H54 (cell line): ENCODE measurements around the gene MFNG.

Experiments used
- DNase-seq: peaks from one replicate; pipeline ENCODE4 v3.0.0; 2011; ENCODE audit warnings: low spot score, mixed read lengths; ENCODE audit not compliant: insufficient read length
- FAIRE-seq: peaks from 3 replicates; lab custom pipeline; 2011; peaks lifted over from hg19 to GRCh38; lab: Jason Lieb, UNC
- POLR2A ChIP-seq: IDR thresholded peaks from 2 replicates; pipeline ENCODE4 v1.6.1; 2011; ENCODE audit warnings: low read depth, mild to moderate bottlenecking, low read length

MFNG gene

DNA sequence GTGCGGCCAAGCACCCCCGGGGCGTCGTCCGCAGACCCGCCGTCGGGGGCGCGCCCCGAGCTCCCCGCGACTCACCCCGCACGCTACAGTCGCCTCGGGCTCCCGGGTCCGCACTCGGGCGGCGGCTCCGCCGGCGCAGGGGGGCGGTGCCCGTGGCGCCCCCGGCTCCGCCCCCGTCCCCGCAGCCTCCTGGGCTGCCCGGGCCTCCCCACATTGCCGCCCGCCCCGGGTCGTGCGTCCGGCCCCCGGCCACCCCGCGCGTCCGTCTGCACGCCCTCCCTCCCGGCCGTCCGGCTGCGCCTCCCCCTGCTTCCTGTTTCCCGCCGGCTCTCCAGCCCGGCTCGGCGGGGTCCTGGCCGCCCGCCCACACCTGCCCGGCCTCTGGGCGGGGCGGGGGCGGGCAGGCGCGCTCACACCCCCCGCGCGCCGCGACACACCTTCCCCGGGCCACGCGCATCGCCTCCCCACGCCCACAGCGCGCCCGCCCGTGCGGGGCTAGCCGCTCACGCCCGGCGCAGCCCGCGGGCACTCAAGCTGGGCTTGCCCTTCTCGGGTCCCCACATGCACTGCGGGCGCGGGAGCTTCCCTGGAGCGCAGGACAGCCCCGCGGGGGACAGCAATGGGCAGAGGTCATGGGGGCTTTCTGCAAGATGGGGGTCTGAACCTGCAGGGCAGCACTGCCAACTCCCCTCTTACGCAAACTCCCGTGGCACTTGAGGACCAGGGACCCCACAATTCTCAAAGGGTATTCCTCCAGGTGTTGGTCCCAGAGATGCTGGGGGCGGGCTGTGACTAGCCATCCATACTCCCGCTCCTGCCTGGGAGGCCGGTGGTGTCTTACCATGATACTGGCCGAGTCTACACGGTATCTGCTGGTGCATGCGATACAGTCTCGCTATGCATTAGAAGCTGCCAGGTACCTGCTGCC is 33.3 kb upstream of the MFNG start, which contains the start of gene CARD10:
CARD10 (minus strand) TSS at position 148 of the 928 bp plus-strand sequence. CDS start 215 bp downstream, outside the sequence.
- DNase-seq (no peak), FAIRE-seq (no peak)
- no peak for TF ChIP-seq POLR2A

DNA sequence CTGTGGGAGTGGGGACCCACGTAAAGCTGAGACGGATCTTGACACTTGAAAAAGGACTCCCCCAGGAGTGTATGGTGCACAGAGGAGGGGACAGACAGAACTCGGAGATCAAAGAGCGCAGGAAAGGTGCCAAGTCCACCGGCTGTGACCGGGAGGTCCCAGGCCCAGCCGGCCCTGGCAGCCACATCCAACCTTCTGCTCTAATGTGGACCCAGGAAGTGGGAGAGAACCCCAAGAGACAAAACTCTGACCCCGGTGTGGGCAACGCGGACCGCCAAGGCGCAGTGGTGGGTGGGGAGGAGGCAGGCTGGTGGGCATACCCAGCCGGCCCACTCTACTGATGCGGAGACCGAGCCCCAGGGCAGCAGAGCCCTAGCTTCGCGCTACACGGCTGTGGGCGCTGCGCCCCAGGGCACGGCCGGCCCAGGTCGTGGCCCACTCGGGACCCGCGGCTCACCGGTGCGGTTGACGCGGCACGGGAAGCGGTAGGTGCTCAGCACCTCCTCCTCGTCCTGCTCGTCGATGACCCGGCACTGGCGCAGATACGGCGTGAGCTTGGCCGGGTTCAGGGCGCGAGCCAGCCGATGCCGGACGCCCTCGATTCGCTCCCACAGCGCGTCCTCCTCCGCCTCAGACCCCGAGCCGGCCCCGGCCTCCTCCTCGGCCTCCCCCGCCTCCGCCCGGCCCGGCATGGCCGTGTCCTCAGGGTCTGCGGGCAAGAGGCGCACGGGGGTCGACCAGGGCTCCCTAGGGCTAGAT is 32.5 kb upstream of the MFNG start:
- TF ChIP-seq POLR2A = no peak
- FAIRE-seq (no peak), DNase-seq (no peak)

DNA sequence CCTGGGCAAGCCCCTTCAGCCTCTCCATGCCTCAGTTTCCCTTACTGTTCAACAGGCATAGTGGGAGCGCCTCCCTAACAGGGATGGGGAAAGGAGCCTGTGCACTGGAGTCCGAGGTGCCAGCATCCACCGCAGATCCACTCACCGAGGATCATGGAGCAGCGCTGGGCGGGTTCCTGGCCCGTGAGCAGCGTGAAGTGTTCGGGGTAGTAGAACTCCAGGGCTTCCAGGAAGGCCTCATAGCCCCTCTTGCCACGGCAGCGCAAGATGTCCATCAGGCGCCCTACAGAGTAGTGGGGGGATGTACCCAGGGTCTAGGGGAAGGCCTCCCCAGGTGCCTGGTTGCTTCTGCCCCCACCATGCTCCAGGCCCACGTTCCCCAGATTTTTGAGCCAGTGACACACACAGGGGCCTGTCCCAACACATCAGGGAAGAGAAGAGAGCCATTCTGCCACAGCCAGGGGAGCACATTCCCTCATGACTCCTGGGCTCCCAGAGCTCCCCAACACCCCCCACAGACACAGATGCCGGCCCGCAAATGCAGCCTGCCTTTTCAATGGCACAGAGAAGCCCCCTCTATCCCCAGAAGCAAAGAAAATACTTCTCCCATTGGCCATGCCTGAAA is 31.8 kb upstream of the MFNG start:
- no peak for FAIRE-seq
- TF ChIP-seq POLR2A = no peak
- DNase-seq = no peak

DNA sequence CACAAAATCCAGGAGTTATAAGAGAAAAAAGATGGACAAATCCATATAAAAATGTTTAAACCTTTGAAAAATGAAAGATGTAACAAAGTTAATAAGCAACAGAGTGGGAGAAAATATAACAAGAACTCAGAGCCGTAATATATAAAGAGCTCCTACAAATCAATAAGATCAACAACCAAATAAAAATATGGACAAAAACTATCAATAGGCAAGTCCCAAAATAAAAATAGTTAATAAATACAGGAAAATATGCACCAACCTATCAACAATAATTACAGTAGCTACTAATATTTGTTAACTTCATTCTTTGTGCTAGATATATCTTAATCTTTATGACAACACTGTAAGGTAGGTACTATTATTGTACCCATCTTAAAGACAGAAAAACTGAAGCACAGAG is 30.3 kb upstream of the MFNG start:
- no peak for FAIRE-seq
- TF ChIP-seq POLR2A = no peak
- no peak for DNase-seq

DNA sequence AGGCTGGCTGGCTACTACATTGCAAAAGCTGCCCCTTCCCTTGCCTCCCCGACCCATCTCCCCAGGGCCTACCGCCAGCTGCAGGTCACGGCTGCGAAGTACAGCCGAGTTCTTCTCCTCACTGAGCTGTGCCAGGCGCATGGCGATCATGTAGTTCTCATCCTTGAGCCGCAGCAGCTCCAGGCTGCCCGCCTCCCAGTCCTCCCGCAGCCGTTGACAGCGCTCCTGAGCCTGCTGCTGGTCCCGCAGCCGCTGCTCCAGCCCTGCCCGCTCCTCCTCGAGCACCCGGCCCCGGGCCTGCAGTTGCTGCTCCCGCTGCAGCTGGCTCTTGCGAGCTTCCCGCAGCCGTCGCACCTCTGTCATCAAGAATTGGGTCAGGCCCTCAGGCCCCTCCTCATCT is 29.7 kb upstream of the MFNG start:
- DNase-seq (no peak), FAIRE-seq (no peak)
- TF ChIP-seq POLR2A = no peak

DNA sequence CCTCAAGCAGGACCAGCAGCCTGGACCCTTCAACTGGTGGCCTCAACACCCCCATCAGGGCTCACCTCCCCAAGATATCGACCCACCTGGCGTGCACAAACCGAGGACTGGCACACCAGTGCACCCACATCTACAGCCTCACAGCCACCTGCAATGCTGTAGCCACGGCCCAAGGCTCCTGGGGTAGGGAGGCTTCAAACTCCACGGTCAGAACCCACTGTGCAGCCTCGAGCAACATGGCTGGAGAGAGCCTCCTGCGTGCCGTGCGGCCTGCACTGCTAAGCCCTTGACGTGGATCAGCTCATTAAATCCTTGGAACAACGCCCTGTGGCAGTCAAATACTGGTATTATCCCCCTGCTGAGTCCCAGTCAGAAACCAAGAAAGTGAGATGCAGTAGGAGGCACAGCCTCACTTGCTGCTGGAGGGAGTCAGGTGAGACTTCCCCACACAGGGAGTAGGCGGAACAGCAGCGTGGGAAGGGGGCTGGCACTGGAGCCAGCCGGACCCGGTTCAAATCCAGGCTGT is 28.4 kb upstream of the MFNG start:
- FAIRE-seq (no peak), DNase-seq (no peak)
- no peak for TF ChIP-seq POLR2A

DNA sequence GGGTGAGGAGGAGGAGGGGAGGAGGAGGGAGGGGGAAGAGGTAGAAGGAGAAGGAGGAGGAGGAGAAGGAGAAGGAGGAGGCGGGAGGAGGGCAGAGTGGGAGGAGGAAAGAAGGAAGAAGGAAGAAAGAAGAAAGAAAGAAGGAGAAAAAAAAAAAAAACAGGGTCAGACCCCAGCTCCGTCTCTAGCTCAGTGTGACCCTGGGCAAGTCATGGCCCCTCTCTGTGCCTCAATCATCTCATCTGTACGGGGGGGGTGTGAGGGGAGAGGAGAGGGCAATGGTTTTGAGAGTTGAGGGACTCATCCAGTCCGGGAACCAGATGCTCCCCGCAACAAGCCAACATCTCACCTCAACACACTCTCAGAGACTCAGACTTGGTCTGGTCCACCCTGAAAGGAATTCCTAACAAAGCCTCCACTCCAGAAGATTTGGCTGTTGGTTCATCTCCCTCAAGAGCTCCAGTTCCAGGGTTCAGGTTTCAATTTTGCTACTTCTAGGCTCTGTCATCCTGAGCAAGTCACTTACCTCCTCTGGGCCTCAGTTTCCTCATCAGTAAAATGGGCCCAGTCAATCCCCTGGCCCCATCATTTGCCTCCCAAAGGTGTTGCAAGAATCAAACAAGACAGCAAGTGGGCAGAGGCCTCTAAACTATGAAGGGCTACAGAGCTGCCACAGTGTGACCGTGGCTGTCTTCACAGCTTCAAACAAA is 25.4 kb upstream of the MFNG start:
- DNase-seq (no peak), FAIRE-seq (no peak)
- no peak for TF ChIP-seq POLR2A

DNA sequence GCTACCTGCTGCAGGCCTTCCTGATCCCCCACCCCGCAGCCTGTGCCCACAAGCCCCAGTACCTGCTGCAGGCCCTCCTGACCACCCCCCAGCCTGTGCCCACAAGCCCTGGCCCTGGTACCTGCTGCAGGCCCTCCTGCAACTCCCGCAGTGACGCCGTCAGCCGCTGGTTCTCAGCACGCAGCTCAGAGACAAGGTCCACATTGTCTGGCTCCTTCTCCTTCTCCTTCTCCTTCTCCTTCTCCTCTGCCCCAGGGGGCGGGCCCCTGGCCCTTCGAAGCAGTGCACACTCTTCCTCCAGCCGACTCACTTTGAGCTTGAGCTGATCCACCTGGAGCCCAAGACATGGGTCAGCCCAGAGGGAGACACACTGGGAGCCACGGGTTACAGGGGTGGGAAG is 23.9 kb upstream of the MFNG start:
- DNase-seq (no peak), FAIRE-seq (no peak)
- no peak for TF ChIP-seq POLR2A

DNA sequence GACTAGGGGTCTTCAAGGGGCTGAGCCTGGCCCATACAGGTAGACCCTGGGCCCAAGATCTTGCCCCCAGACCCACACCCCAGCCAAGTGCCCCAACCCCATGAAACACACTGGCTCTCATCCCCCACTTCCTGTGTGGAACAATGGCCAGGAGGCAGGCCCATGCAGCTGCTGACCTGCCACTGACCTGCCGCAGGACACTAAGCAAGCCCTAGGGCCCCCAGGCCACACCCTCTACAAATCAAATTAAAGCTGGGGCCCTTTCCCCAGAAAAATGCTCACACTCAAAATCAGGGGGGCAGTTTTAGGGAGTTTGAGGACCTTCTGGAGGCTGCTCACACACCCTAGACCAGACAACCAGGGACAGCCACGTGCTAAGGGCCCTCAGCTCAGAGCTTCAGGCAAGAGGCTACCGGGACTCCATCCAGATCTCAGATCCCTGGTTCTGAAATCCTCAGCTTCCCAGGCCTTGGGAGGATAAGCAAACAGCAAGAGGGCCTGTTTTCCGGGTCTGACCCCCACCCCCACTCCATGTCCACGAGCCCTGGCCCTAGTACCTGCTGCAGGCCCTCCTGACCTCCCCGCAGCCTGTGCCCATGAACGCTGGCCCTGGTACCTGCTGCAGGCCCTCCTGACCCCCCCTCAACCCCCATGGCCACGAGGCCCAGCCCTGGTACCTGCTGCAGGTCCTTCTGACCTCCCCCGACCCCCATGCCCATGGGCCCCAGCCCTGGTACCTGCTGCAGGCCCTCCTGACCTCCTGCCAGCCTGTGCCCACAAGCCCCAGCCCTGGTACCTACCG is 23.1 kb upstream of the MFNG start:
- no peak for FAIRE-seq
- no peak for TF ChIP-seq POLR2A
- no peak for DNase-seq

DNA sequence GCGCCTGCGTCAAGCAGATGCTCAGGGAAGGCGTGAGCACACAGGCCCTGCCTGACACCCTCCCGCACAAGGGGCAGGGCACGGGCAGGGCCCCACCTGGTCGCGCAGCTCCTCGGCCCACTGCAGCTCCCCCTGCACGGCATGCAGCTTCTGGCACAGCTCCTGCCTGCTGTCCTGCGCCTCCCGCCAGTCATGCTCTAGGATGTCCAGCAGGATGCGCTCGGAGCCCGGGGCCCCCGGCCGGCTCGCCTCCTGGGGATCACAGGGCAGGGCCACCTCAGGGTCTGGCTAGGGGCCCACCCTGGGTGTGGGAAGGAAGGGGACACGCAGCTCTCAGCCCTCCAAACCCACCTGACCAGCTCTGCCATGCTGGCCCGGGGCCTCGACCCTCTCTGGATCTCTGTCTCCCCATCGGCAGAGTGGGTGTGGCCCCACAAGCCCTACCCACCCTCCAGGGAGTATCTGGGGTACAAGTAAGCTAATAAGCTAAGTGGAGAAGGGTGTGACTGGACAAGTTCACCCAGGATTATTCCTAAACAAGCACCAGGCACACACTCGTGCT is 22.3 kb upstream of the MFNG start:
- TF ChIP-seq POLR2A = no peak
- DNase-seq (no peak), FAIRE-seq (no peak)

DNA sequence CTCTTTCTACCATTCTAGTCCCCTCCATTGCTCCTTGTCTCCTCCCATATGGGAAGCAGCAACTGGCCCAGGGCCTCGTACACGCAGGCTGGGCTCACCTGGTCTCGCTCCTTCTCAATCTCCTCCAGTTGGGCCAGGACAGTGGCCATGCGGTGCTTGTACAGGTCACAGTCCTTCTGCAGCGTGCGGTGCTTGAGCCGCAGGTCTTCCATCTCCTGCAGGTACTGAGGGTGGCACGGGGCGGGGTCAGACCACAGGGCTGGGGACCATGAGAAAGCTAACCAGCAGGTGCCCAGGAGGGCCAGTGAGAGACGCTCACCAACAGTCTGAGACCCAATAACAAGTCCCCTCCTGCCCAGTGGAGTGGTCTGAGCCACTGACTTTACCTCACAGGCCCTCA is 21.5 kb upstream of the MFNG start:
- no peak for TF ChIP-seq POLR2A
- DNase-seq (no peak), FAIRE-seq (no peak)

DNA sequence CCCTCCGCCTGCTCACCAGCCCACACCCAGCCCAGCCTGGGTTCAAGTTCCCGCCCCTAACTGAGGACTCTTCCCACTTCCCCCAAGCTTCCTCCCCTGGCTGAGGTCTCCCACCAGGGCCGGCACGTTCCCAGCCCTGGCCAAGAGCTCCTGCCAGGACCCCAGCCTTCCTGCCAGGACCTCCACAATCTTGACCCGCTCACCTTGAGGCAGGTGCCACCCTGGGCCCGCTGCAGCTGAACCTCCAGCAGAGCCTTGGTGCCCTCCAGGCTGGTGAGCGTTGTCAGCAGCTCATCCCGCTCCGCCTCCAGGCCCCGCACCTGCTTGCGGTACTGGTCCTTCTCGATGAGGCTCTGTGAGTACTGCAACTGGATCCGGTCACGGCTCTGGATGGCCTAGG is 19.8 kb upstream of the MFNG start:
- no peak for FAIRE-seq
- no peak for DNase-seq
- TF ChIP-seq POLR2A = no peak
